ENCODE measurements around the gene ACSF2.

DNA sequence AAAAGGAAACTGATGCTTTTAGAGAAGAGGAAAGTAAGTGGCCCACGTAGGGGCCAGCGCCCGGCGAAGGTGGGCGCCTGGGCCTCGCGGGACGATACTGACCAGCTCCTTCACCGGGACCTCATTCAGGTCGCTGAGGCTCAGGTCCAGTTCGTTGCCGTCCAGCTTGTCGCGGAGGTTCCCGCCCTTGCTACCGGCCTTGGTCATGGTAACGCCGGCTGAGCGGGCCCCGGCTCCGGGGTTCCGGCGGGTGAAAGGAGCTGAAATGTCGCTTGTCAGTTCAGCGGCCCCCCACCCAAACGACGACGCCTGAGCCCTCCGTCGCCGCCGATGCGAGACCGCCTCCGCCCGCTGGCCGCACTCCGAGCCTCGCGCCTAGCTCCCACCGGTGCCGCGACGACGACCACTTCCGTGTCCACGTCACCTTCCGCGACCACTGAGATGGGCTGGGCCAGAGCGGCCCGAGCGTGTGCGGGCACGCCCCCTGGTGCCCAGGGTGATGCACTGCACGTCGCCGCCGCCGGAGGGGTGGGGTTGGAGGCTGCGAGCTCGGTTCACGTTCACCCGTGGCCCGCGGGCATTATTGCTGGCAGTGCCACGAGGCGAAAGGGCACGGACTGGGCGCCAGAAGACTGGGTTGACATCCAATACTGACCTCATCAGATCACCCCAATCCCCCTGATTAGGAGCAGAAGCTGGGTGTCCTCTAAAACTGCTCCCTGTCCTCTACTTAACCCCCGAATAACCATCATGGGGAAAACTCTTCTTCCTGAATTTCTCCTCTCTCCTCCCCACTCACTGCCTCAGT is 28.7 kb upstream of the ACSF2 start, which contains the start of gene LRRC59:
- TF ChIP-seq POLR2A (IDR thresholded peaks at IDR 0.05), result peak; percentile 31 to 51
- TF ChIP-seq, protein P1, sequence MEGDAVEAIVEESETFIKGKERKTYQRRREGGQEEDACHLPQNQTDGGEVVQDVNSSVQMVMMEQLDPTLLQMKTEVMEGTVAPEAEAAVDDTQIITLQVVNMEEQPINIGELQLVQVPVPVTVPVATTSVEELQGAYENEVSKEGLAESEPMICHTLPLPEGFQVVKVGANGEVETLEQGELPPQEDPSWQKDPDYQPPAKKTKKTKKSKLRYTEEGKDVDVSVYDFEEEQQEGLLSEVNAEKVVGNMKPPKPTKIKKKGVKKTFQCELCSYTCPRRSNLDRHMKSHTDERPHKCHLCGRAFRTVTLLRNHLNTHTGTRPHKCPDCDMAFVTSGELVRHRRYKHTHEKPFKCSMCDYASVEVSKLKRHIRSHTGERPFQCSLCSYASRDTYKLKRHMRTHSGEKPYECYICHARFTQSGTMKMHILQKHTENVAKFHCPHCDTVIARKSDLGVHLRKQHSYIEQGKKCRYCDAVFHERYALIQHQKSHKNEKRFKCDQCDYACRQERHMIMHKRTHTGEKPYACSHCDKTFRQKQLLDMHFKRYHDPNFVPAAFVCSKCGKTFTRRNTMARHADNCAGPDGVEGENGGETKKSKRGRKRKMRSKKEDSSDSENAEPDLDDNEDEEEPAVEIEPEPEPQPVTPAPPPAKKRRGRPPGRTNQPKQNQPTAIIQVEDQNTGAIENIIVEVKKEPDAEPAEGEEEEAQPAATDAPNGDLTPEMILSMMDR (IDR thresholded peaks at IDR 0.05), result peak; percentile 95 to 100 (median 97)
- TF ChIP-seq EP300 (IDR thresholded peaks at IDR 0.05), result peak; percentile 56 to 81

All from tibial nerve (tissue), 4 donors.